ENCODE data around the gene SYNGR4. TPM values are rescaled to one million over a fixed set of nuclear protein-coding genes. Genes with fewer than 3 reads are reported as not detected.

SYNGR4 gene
- total RNA-seq, 1 experiment from 2014 or later: 0.49 TPM

DNA sequence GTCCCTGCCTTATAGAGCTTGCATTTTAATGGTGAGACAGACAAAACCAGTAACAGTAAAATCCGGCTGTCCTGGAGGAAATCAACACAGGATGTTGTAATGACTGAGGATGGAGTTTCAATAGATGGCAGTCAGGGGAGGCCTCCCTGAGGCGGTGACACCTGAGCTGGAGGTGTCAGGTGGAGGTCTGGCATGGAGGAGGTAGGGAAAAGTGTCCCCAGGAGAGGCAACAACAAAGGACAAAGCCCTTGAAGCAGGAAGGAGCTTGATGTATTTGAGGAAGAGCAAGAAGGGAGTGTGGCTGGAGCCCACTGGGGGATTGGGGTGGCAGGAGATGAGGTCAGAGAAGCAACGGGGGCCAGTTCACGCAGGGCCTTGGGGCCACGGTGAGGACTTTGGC lies 37.1 kb downstream of the SYNGR4 start:
- no peaks in the 10 kb centered on the region for H4K20me1 ChIP-seq (ENCODE audit: insufficient read depth)
- peaks cover 19 to 48% of the 10 kb centered on the region in 2 experiments for H3K4me1 ChIP-seq (ENCODE audit: control insufficient read depth in 1 of 2, insufficient read depth in 2 of 2, low read length in 2 of 2)
- no peak overlapping the region for H2AFZ ChIP-seq (ENCODE audit: low read depth, low read length, poor library complexity, severe bottlenecking)
- intact Hi-C loops (cut with micrococcal nuclease): loop anchor here (2.0 kb wide), 1 partner anchor 14 kb away; no protein-coding TSS in a partner anchor
- no peak overlapping the region for H3K9ac ChIP-seq (ENCODE audit: low read length)
- H3K36me3 ChIP-seq (ENCODE audit: control insufficient read depth in 1 of 2, insufficient read depth in 2 of 2, low read length in 2 of 2): peaks cover 0 to 9% of the 10 kb centered on the region in 2 experiments; a peak in 1 of 4 replicates
- H3K4me3 ChIP-seq (replicated peaks in 1 of 2; ENCODE audit: low read depth in 1 of 2, low read length in 2 of 2): no peak overlapping the region
- H3K79me2 ChIP-seq (ENCODE audit: insufficient read depth, low read length): peaks cover 56% of the 10 kb centered on the region
- no peaks in the 10 kb centered on the region for H3K9me2 ChIP-seq (ENCODE audit: insufficient read depth)
- TF ChIP-seq CBX3 (IDR thresholded peaks at IDR 0.05; ENCODE audit: low read depth) (no peak), SRF (IDR thresholded peaks at IDR 0.05; ENCODE audit: low read depth) (no peak), EZH2phosphoT487 (IDR thresholded peaks at IDR 0.05; ENCODE audit: borderline replicate concordance) (no peak), POLR2A (IDR thresholded peaks at IDR 0.05; ENCODE audit: borderline replicate concordance, extremely low read depth, insufficient read depth, insufficient read length) (no peak)
- TF ChIP-seq, protein P1, sequence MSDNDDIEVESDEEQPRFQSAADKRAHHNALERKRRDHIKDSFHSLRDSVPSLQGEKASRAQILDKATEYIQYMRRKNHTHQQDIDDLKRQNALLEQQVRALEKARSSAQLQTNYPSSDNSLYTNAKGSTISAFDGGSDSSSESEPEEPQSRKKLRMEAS (IDR thresholded peaks at IDR 0.05): no peak
- ChIA-PET CTCF (interaction anchor here (1.3 kb wide), 1 partner anchor 67 kb away, joined by 3 read pairs; no protein-coding TSS in a partner anchor), POLR2A (interaction anchor here (2.0 to 2.1 kb wide), 2 partner anchors 10 to 12 kb away, joined by 5 to 8 read pairs; partner anchors contain the start of gene KDELR1), RAD21 (ENCODE audit: low non-redundant PET in 1 of 2, low total read pairs in 2 of 2, uncharacterized antibody in 2 of 2, unreplicated experiment in 2 of 2) (no interaction called here)
- no peaks in the 10 kb centered on the region for H3K9me3 ChIP-seq (ENCODE audit: control insufficient read depth in 1 of 2, insufficient read depth in 1 of 2, low read depth in 1 of 2, low read length in 2 of 2)
- H3K27me3 ChIP-seq (ENCODE audit: insufficient read depth, low read length): no peaks in the 10 kb centered on the region
- no TSS peak for BruUV-seq (replicated peaks)
- ATAC-seq (no peak), DNase-seq (ENCODE audit: low read depth, low spot score) (no peak)
- 0 out of 2 replicates have a peak overlapping the region, but pooled peaks have one; percentile 5 for H3K4me2 ChIP-seq (ENCODE audit: low read length)
- H3K27ac ChIP-seq (ENCODE audit: low read depth, low read length): 0 out of 2 replicates have a peak overlapping the region, but pooled peaks have one; percentile 96

DNA sequence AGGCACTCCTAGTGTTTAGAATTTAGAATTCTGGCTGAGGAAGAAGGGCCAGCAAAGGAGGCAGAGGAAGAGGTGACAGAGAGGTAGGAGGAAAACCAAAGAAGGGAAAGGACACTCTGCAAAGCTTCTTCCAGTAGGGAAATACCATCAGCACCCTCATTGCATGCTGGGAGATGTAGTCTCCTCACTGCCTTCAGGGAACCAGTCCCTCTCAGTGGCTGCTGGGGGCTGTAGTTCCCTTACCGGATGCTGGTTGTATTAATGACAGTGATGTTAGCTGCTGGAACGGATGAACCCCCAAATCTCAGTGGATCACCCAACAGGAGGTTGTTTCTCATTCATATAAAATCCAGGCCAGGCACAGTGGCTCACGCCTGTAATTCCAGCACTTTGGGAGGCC lies 39.4 kb downstream of the SYNGR4 start:
- Histone ChIP-seq H3K27ac (ENCODE audit: low read depth, low read length) (no peak overlapping the region), H3K4me2 (ENCODE audit: low read length) (no peak overlapping the region), H2AFZ (ENCODE audit: low read depth, low read length, poor library complexity, severe bottlenecking) (no peak overlapping the region), H3K36me3 (ENCODE audit: control insufficient read depth in 1 of 2, insufficient read depth in 2 of 2, low read length in 2 of 2) (peaks cover 0 to 9% of the 10 kb centered on the region in 2 experiments; a peak in 1 of 4 replicates), H3K9me3 (ENCODE audit: control insufficient read depth in 1 of 2, insufficient read depth in 1 of 2, low read depth in 1 of 2, low read length in 2 of 2) (no peaks in the 10 kb centered on the region), H3K9me2 (ENCODE audit: insufficient read depth) (no peaks in the 10 kb centered on the region), H4K20me1 (ENCODE audit: insufficient read depth) (no peaks in the 10 kb centered on the region), H3K9ac (ENCODE audit: low read length) (no peak overlapping the region), H3K27me3 (ENCODE audit: insufficient read depth, low read length) (no peaks in the 10 kb centered on the region), H3K4me1 (ENCODE audit: control insufficient read depth in 1 of 2, insufficient read depth in 2 of 2, low read length in 2 of 2) (peaks cover 13 to 35% of the 10 kb centered on the region in 2 experiments), H3K79me2 (ENCODE audit: insufficient read depth, low read length) (peaks cover 66% of the 10 kb centered on the region), H3K4me3 (replicated peaks in 1 of 2; ENCODE audit: low read depth in 1 of 2, low read length in 2 of 2) (no peak overlapping the region)
- RAD21 ChIA-PET (ENCODE audit: low non-redundant PET in 1 of 2, low total read pairs in 2 of 2, uncharacterized antibody in 2 of 2, unreplicated experiment in 2 of 2): no interaction called here
- no TSS peak for BruUV-seq (replicated peaks)
- ATAC-seq: no peak
- CTCF ChIA-PET: interaction anchor here (1.3 kb wide), 1 partner anchor 13 kb away, joined by 6 read pairs; the partner anchor contains the start of gene KDELR1
- no peak for DNase-seq (ENCODE audit: low read depth, low spot score)
- TF ChIP-seq POLR2AphosphoS5 (IDR thresholded peaks at IDR 0.05; ENCODE audit: low read depth, low read length) (0 out of 2 replicates have a peak, but pooled peaks have one; percentile 19), CBX3 (IDR thresholded peaks at IDR 0.05; ENCODE audit: low read depth) (no peak)
- intact Hi-C loops (cut with micrococcal nuclease): no loop called here
- POLR2A ChIA-PET: interaction anchor here (1.4 to 1.6 kb wide), 2 partner anchors 12 to 49 kb away, joined by 3 to 4 read pairs; partner anchors contain the start of gene KDELR1
